ENCODE results near the gene COL4A5.

Gene COL4A5

GRCh38 chrX:108666101-108666500 lies 226.5 kb downstream of the COL4A5 start:
- Histone ChIP-seq H3K27ac (ENCODE audit: low read length) (no peak overlapping the region), H3K4me1 (ENCODE audit: control insufficient read depth, low read depth, low read length) (no peaks in the 10 kb centered on the region), H3K9me3 (ENCODE audit: control insufficient read depth, low read depth, low read length) (no peaks in the 10 kb centered on the region), H3K27me3 (ENCODE audit: control insufficient read depth, insufficient read depth, low read length) (no peaks in the 10 kb centered on the region), H3K9ac (ENCODE audit: low read length) (no peak overlapping the region), H3K4me3 (ENCODE audit: low read length) (no peak overlapping the region), H3K36me3 (ENCODE audit: control insufficient read depth, low read depth, low read length) (no peaks in the 10 kb centered on the region)

GRCh38 chrX:108671526-108671925 lies 231.9 kb downstream of the COL4A5 start:
- Histone ChIP-seq H3K4me3 (ENCODE audit: low read length) (no peak overlapping the region), H3K9ac (ENCODE audit: low read length) (no peak overlapping the region), H3K27me3 (ENCODE audit: control insufficient read depth, insufficient read depth, low read length) (no peaks in the 10 kb centered on the region), H3K9me3 (ENCODE audit: control insufficient read depth, low read depth, low read length) (no peaks in the 10 kb centered on the region), H3K4me1 (ENCODE audit: control insufficient read depth, low read depth, low read length) (peaks cover 9% of the 10 kb centered on the region), H3K36me3 (ENCODE audit: control insufficient read depth, low read depth, low read length) (no peaks in the 10 kb centered on the region), H3K27ac (ENCODE audit: low read length) (no peak overlapping the region)

- no peaks in the 10 kb centered on the region for H3K9me3 ChIP-seq (ENCODE audit: control insufficient read depth, low read depth, low read length)
- H3K4me3 ChIP-seq (ENCODE audit: low read length), result no peak overlapping the region
- no peaks in the 10 kb centered on the region for H3K4me1 ChIP-seq (ENCODE audit: control insufficient read depth, low read depth, low read length)
- no peak overlapping the region for H3K9ac ChIP-seq (ENCODE audit: low read length)
- no peaks in the 10 kb centered on the region for H3K27me3 ChIP-seq (ENCODE audit: control insufficient read depth, insufficient read depth, low read length)
- no peak overlapping the region for H3K27ac ChIP-seq (ENCODE audit: low read length)
- H3K36me3 ChIP-seq (ENCODE audit: control insufficient read depth, low read depth, low read length), result peaks cover 19% of the 10 kb centered on the region
Measured at GRCh38 chrX:108696690-108697089, 257.1 kb downstream of the COL4A5 start.

- Histone ChIP-seq H3K27me3 (ENCODE audit: control insufficient read depth, insufficient read depth, low read length) (no peaks in the 10 kb centered on the region), H3K9ac (ENCODE audit: low read length) (no peak overlapping the region), H3K9me3 (ENCODE audit: control insufficient read depth, low read depth, low read length) (no peaks in the 10 kb centered on the region), H3K4me3 (ENCODE audit: low read length) (no peak overlapping the region), H3K36me3 (ENCODE audit: control insufficient read depth, low read depth, low read length) (peaks cover 19% of the 10 kb centered on the region), H3K4me1 (ENCODE audit: control insufficient read depth, low read depth, low read length) (no peaks in the 10 kb centered on the region), H3K27ac (ENCODE audit: low read length) (no peak overlapping the region)
Measured at GRCh38 chrX:108699368-108699767, 259.7 kb downstream of the COL4A5 start.

- H3K9ac ChIP-seq (ENCODE audit: low read length), result no peak overlapping the region
- H3K27ac ChIP-seq (ENCODE audit: low read length), result no peak overlapping the region
Measured at GRCh38 chrX:108701633-108702032, 262.0 kb downstream of the COL4A5 start.

GRCh38 chrX:108702530-108702929 lies 262.9 kb downstream of the COL4A5 start:
- Histone ChIP-seq H3K36me3 (ENCODE audit: control insufficient read depth, low read depth, low read length) (no peaks in the 10 kb centered on the region), H3K9me3 (ENCODE audit: control insufficient read depth, low read depth, low read length) (no peaks in the 10 kb centered on the region), H3K4me3 (ENCODE audit: low read length) (no peak overlapping the region), H3K9ac (ENCODE audit: low read length) (no peak overlapping the region), H3K27ac (ENCODE audit: low read length) (no peak overlapping the region), H3K4me1 (ENCODE audit: control insufficient read depth, low read depth, low read length) (no peaks in the 10 kb centered on the region), H3K27me3 (ENCODE audit: control insufficient read depth, insufficient read depth, low read length) (no peaks in the 10 kb centered on the region)

More at GRCh38 chrX:108701633-108702032, 262.0 kb downstream of the COL4A5 start:
- Histone ChIP-seq H3K27me3 (ENCODE audit: control insufficient read depth, insufficient read depth, low read length) (no peaks in the 10 kb centered on the region), H3K36me3 (ENCODE audit: control insufficient read depth, low read depth, low read length) (peaks cover under 1% of the 10 kb centered on the region), H3K9me3 (ENCODE audit: control insufficient read depth, low read depth, low read length) (no peaks in the 10 kb centered on the region), H3K4me1 (ENCODE audit: control insufficient read depth, low read depth, low read length) (no peaks in the 10 kb centered on the region), H3K4me3 (ENCODE audit: low read length) (no peak overlapping the region)

GRCh38 chrX:108704839-108705238 lies 265.2 kb downstream of the COL4A5 start:
- Histone ChIP-seq H3K27me3 (ENCODE audit: control insufficient read depth, insufficient read depth, low read length) (no peaks in the 10 kb centered on the region), H3K27ac (ENCODE audit: low read length) (no peak overlapping the region), H3K36me3 (ENCODE audit: control insufficient read depth, low read depth, low read length) (no peaks in the 10 kb centered on the region), H3K9ac (ENCODE audit: low read length) (no peak overlapping the region), H3K4me1 (ENCODE audit: control insufficient read depth, low read depth, low read length) (no peaks in the 10 kb centered on the region), H3K9me3 (ENCODE audit: control insufficient read depth, low read depth, low read length) (no peaks in the 10 kb centered on the region), H3K4me3 (ENCODE audit: low read length) (no peak overlapping the region)

GRCh38 chrX:108712886-108713285 lies 273.2 kb downstream of the COL4A5 start:
- no peaks in the 10 kb centered on the region for H3K9me3 ChIP-seq (ENCODE audit: control insufficient read depth, low read depth, low read length)
- no peak overlapping the region for H3K9ac ChIP-seq (ENCODE audit: low read length)
- H3K36me3 ChIP-seq (ENCODE audit: control insufficient read depth, low read depth, low read length), result no peaks in the 10 kb centered on the region
- H3K27me3 ChIP-seq (ENCODE audit: control insufficient read depth, insufficient read depth, low read length), result no peaks in the 10 kb centered on the region
- no peak overlapping the region for H3K4me3 ChIP-seq (ENCODE audit: low read length)
- H3K27ac ChIP-seq (ENCODE audit: low read length), result no peak overlapping the region
- peaks cover 7% of the 10 kb centered on the region for H3K4me1 ChIP-seq (ENCODE audit: control insufficient read depth, low read depth, low read length)

- H3K4me3 ChIP-seq (ENCODE audit: low read length), result no peak overlapping the region
- no peak overlapping the region for H3K27ac ChIP-seq (ENCODE audit: low read length)
- H3K9ac ChIP-seq (ENCODE audit: low read length), result no peak overlapping the region
- H3K9me3 ChIP-seq (ENCODE audit: control insufficient read depth, low read depth, low read length), result no peaks in the 10 kb centered on the region
- peaks cover 41% of the 10 kb centered on the region for H3K4me1 ChIP-seq (ENCODE audit: control insufficient read depth, low read depth, low read length)
- no peaks in the 10 kb centered on the region for H3K36me3 ChIP-seq (ENCODE audit: control insufficient read depth, low read depth, low read length)
- no peaks in the 10 kb centered on the region for H3K27me3 ChIP-seq (ENCODE audit: control insufficient read depth, insufficient read depth, low read length)
Measured at GRCh38 chrX:108722561-108722960, 282.9 kb downstream of the COL4A5 start.

- Histone ChIP-seq H3K9me3 (ENCODE audit: control insufficient read depth, low read depth, low read length) (no peaks in the 10 kb centered on the region), H3K9ac (ENCODE audit: low read length) (no peak overlapping the region), H3K27ac (ENCODE audit: low read length) (no peak overlapping the region), H3K4me3 (ENCODE audit: low read length) (no peak overlapping the region), H3K36me3 (ENCODE audit: control insufficient read depth, low read depth, low read length) (no peaks in the 10 kb centered on the region), H3K4me1 (ENCODE audit: control insufficient read depth, low read depth, low read length) (peaks cover 77% of the 10 kb centered on the region), H3K27me3 (ENCODE audit: control insufficient read depth, insufficient read depth, low read length) (peaks cover 9% of the 10 kb centered on the region)
Measured at GRCh38 chrX:108726748-108727147, 287.1 kb downstream of the COL4A5 start.

GRCh38 chrX:108731153-108731552 lies 291.5 kb downstream of the COL4A5 start:
- Histone ChIP-seq H3K27me3 (ENCODE audit: control insufficient read depth, insufficient read depth, low read length) (peaks cover 52% of the 10 kb centered on the region), H3K9ac (ENCODE audit: low read length) (no peak overlapping the region), H3K4me3 (ENCODE audit: low read length) (peak overlapping the region; percentile 60), H3K36me3 (ENCODE audit: control insufficient read depth, low read depth, low read length) (no peaks in the 10 kb centered on the region), H3K9me3 (ENCODE audit: control insufficient read depth, low read depth, low read length) (peaks cover 5% of the 10 kb centered on the region), H3K27ac (ENCODE audit: low read length) (no peak overlapping the region), H3K4me1 (ENCODE audit: control insufficient read depth, low read depth, low read length) (peaks cover 59% of the 10 kb centered on the region)

GRCh38 chrX:108732630-108733321 lies 293.1 kb downstream of the COL4A5 start:
- Histone ChIP-seq H3K36me3 (ENCODE audit: control insufficient read depth, low read depth, low read length) (no peaks in the 10 kb centered on the region), H3K9me3 (ENCODE audit: control insufficient read depth, low read depth, low read length) (peaks cover 5% of the 10 kb centered on the region), H3K27me3 (ENCODE audit: control insufficient read depth, insufficient read depth, low read length) (peaks cover 53% of the 10 kb centered on the region), H3K4me1 (ENCODE audit: control insufficient read depth, low read depth, low read length) (peaks cover 44% of the 10 kb centered on the region), H3K27ac (ENCODE audit: low read length) (no peak overlapping the region), H3K4me3 (ENCODE audit: low read length) (peak overlapping the region; percentile 60), H3K9ac (ENCODE audit: low read length) (no peak overlapping the region)

Measured in iPS-18a (cell line).